HG03159 (cell line): Measurements from ENCODE around the gene ZNF420.

ENCODE experiments used
- ATAC-seq: cut with Tn5 transposase; IDR thresholded peaks from one replicate; pipeline ENCODE4 v1.9.1; 2021; ENCODE audit warnings: mild to moderate bottlenecking, moderate library complexity; ENCODE audit not compliant: unreplicated experiment

The ZNF420 gene

GRCh38 chr19:37136111-37136510, 57.9 kb downstream of the ZNF420 start:
- ATAC-seq, result no peak

GRCh38 chr19:37148214-37148613, 70.0 kb downstream of the ZNF420 start:
- no peak for ATAC-seq

GRCh38 chr19:37160153-37160552, 81.9 kb downstream of the ZNF420 start:
- ATAC-seq, result no peak

GRCh38 chr19:37165635-37166034, 87.4 kb downstream of the ZNF420 start:
- no peak for ATAC-seq

GRCh38 chr19:37172368-37173366, 94.4 kb downstream of the ZNF420 start, which contains the start of gene ZNF585A:
TSS of gene ZNF585A (minus strand) at chr19:37172695. CDS start at chr19:37169910, 2,785 bp downstream.
- ATAC-seq, result peak; percentile 99
